ENCODE data around the gene SLC6A1. TPM values are rescaled to one million over a fixed set of nuclear protein-coding genes. Genes with fewer than 3 reads are reported as not detected.

The SLC6A1 gene
- total RNA-seq, 4 donors from 2014 or later: 3.9 to 7.3 (median 5.4) TPM

GRCh38 chr3:11053926-11054503, 61.5 kb downstream of the SLC6A1 start:
- DNase-seq (ENCODE audit: low spot score in 2 of 2): no peak
- H3K9me3 ChIP-seq: no peaks in the 10 kb centered on the region
- TF ChIP-seq EP300 (IDR thresholded peaks at IDR 0.05) (no peak), POLR2A (IDR thresholded peaks at IDR 0.05) (no peak), CTCF (IDR thresholded peaks at IDR 0.05) (no peak)
- WGBS, 2 donors: 87 to 89% methylated on average over 8 of the region's 8 CpGs
- no peaks in the 10 kb centered on the region for H3K36me3 ChIP-seq
- H3K27ac ChIP-seq: no peak overlapping the region
- H3K27me3 ChIP-seq: peaks cover 0 to 14% of the 10 kb centered on the region in 2 donors
- H3K4me3 ChIP-seq: no peak overlapping the region
- no peaks in the 10 kb centered on the region for H3K4me1 ChIP-seq

- no peak for DNase-seq (ENCODE audit: low spot score in 2 of 2)
- no peaks in the 10 kb centered on the region for H3K36me3 ChIP-seq
- no peaks in the 10 kb centered on the region for H3K9me3 ChIP-seq
- no peak overlapping the region for H3K27ac ChIP-seq
- TF ChIP-seq POLR2A (IDR thresholded peaks at IDR 0.05) (no peak), CTCF (IDR thresholded peaks at IDR 0.05) (no peak), EP300 (IDR thresholded peaks at IDR 0.05) (no peak)
- 76 to 87% methylated on average over 17 of the region's 17 CpGs for WGBS, 2 donors
- peaks cover 0 to 14% of the 10 kb centered on the region in 2 donors for H3K27me3 ChIP-seq
- H3K4me3 ChIP-seq: no peak overlapping the region
- peaks cover 0 to 4% (median 0%) of the 10 kb centered on the region in 4 donors for H3K4me1 ChIP-seq
These were observed 62.3 kb downstream of the SLC6A1 start for GRCh38 chr3:11054739-11055438.

GRCh38 chr3:11055496-11055895, 62.9 kb downstream of the SLC6A1 start:
- 80 to 83% methylated on average over 10 of the region's 10 CpGs for WGBS, 2 donors
- H3K27me3 ChIP-seq: peaks cover 0 to 14% of the 10 kb centered on the region in 2 donors
- no peak for DNase-seq (ENCODE audit: low spot score in 2 of 2)

GRCh38 chr3:11056531-11057050, 64.0 kb downstream of the SLC6A1 start:
- Histone ChIP-seq H3K27ac (no peak overlapping the region), H3K27me3 (peaks cover 0 to 14% of the 10 kb centered on the region in 2 donors), H3K9me3 (no peaks in the 10 kb centered on the region), H3K36me3 (no peaks in the 10 kb centered on the region), H3K4me1 (peaks cover 0 to 19% (median 4%) of the 10 kb centered on the region in 4 donors), H3K4me3 (no peak overlapping the region)
- DNase-seq (ENCODE audit: low spot score in 2 of 2): no peak
- WGBS, 2 donors: 69 to 79% methylated on average over 6 to 8 of the region's 8 CpGs
- TF ChIP-seq EP300 (IDR thresholded peaks at IDR 0.05): no peak
- no peak for TF ChIP-seq POLR2A (IDR thresholded peaks at IDR 0.05)
- TF ChIP-seq CTCF (IDR thresholded peaks at IDR 0.05): no peak

More at GRCh38 chr3:11055496-11055895, 62.9 kb downstream of the SLC6A1 start:
- Histone ChIP-seq H3K4me3 (no peak overlapping the region), H3K36me3 (no peaks in the 10 kb centered on the region), H3K4me1 (peaks cover 0 to 9% (median 1%) of the 10 kb centered on the region in 4 donors), H3K27ac (no peak overlapping the region), H3K9me3 (no peaks in the 10 kb centered on the region)
- no peak for TF ChIP-seq EP300 (IDR thresholded peaks at IDR 0.05)
- no peak for TF ChIP-seq POLR2A (IDR thresholded peaks at IDR 0.05)
- no peak for TF ChIP-seq CTCF (IDR thresholded peaks at IDR 0.05)

- Histone ChIP-seq H3K36me3 (no peaks in the 10 kb centered on the region), H3K27me3 (peaks cover 0 to 9% of the 10 kb centered on the region in 2 donors), H3K4me3 (no peak overlapping the region), H3K9me3 (no peaks in the 10 kb centered on the region), H3K27ac (no peak overlapping the region), H3K4me1 (peaks cover 0 to 19% (median 4%) of the 10 kb centered on the region in 4 donors)
- no peak for DNase-seq (ENCODE audit: low spot score in 2 of 2)
- WGBS, 2 donors: 87 to 90% methylated on average over 4 of the region's 4 CpGs
- TF ChIP-seq EP300 (IDR thresholded peaks at IDR 0.05) (no peak), POLR2A (IDR thresholded peaks at IDR 0.05) (no peak), CTCF (IDR thresholded peaks at IDR 0.05) (no peak)
These were observed 65.1 kb downstream of the SLC6A1 start for GRCh38 chr3:11057655-11058054.
